Mesendoderm (in vitro differentiated cells): Measurements from ENCODE around the gene MCF2L.
A peak's percentile ranks its signal among the peaks of the same experiment; 100 is the strongest.

ENCODE experiments used
- DNase-seq: peaks from one replicate; pipeline ENCODE4 v3.0.0; 2013
- H2AK5ac ChIP-seq: 2 replicates; pipeline ENCODE4 v1.6.1; 2013; ENCODE audit warnings: low read length, inconsistent platforms
- H2BK120ac ChIP-seq: 2 replicates; pipeline ENCODE4 v1.6.1; 2013; ENCODE audit warnings: low read depth, mild to moderate bottlenecking, low read length, moderate library complexity, mixed read lengths
- H2BK15ac ChIP-seq: replicated peaks from 2 replicates; pipeline ENCODE4 v1.6.1; 2013; ENCODE audit warnings: low read depth, mild to moderate bottlenecking, moderate library complexity
- H2BK5ac ChIP-seq: 2 replicates; pipeline ENCODE4 v1.6.1; 2013; ENCODE audit warnings: low read length, inconsistent platforms
- H3K18ac ChIP-seq: 2 replicates; pipeline ENCODE4 v1.6.1; 2013; ENCODE audit warnings: mild to moderate bottlenecking, low read length, mixed read lengths
- H3K23ac ChIP-seq: one replicate; pipeline ENCODE4 v1.6.1; 2013; ENCODE audit warnings: low read length
- H3K27ac ChIP-seq: 2 replicates; pipeline ENCODE4 v1.5.1; 2013; ENCODE audit warnings: low read depth, mild to moderate bottlenecking, inconsistent platforms, low read length, moderate library complexity
- H3K27me3 ChIP-seq: 2 replicates; pipeline ENCODE4 v1.6.1; 2013; ENCODE audit warnings: low read length, control low read depth, mild to moderate bottlenecking, inconsistent platforms; ENCODE audit not compliant: insufficient read depth, poor library complexity
- H3K36me3 ChIP-seq: 2 replicates; pipeline ENCODE4 v1.6.1; 2013; ENCODE audit warnings: low read length, inconsistent platforms; ENCODE audit not compliant: control insufficient read depth, insufficient read depth
- H3K4ac ChIP-seq: one replicate; pipeline ENCODE4 v1.6.1; 2013; ENCODE audit warnings: low read depth, mild to moderate bottlenecking, low read length, moderate library complexity
- H3K4me1 ChIP-seq: 2 replicates; pipeline ENCODE4 v1.6.1; 2013; ENCODE audit warnings: low read depth, low read length, inconsistent platforms; ENCODE audit not compliant: control insufficient read depth
- H3K4me2 ChIP-seq: 2 replicates; pipeline ENCODE4 v1.6.1; 2013; ENCODE audit warnings: low read length
- H3K4me3 ChIP-seq: 2 replicates; pipeline ENCODE4 v1.5.1; 2013; ENCODE audit warnings: mild to moderate bottlenecking, low read length
- H3K56ac ChIP-seq: one replicate; pipeline ENCODE4 v1.6.1; 2013; ENCODE audit warnings: low read length
- H3K79me1 ChIP-seq: 2 replicates; pipeline ENCODE4 v1.6.1; 2013; ENCODE audit warnings: low read length, inconsistent platforms
- H3K79me2 ChIP-seq: 2 replicates; pipeline ENCODE4 v1.6.1; 2013; ENCODE audit warnings: mild to moderate bottlenecking, low read length; ENCODE audit not compliant: control insufficient read depth, insufficient read depth
- H3K9ac ChIP-seq: 2 replicates; pipeline ENCODE4 v1.6.1; 2013; ENCODE audit warnings: low read length, inconsistent platforms
- H4K5ac ChIP-seq: one replicate; pipeline ENCODE4 v1.6.1; 2013; ENCODE audit warnings: low read length
- H4K8ac ChIP-seq: one replicate; pipeline ENCODE4 v1.6.1; 2013; ENCODE audit warnings: low read depth, mild to moderate bottlenecking, control low read depth, low read length, moderate library complexity
- WGBS: extraction: QIAGEN DNeasy Blood & Tissue Kit; methylation state at CpG from one replicate; pipeline ENCODE4 v1.1.7; 2013; ENCODE audit warnings: low lambda C conversion rate, missing lambda C conversion rate; ENCODE audit not compliant: insufficient coverage; ENCODE audit errors: extremely low coverage; 5-methylcytosine and 5-hydroxymethylcytosine counted together

Gene MCF2L

DNA sequence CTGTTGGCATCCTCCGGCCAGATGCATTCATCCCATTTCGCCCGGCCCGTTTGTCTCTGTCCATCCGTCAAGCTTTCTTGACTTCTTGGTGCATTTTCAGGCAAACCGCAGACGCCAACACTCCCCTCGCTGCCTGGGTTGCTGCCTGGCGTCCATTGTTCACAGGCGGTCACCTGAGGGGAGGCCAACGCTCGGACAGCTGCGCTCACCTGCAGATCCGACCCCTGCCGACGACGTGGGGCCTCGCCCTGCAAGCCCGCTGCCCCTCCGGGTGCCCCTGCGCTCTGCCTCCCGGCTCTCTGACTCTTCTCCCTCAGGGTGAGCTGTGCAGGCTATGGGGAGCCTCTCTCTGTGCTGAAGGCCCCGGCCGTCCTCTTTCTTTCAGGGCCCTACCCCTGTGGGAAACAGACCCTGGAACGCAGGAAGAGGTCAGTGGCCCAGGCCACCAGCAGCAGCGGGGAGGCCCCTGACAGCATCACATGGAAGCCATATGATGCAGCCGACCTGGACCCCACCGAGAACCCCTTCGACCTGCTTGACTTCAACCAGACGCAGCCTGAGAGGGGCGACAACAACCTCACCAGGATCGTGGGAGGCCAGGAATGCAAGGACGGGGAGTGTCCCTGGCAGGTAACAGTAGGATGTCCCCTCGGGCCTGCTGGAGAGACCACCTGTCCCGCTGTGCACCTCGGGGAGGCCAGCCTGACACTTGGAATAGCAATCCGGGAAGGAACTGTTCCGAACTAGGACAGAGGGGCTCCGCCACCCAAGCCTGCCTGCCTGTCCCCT, 174.6 kb downstream of the MCF2L start:
- no peaks in the 10 kb centered on the region for H3K79me2 ChIP-seq
- no peak overlapping the region for H2BK5ac ChIP-seq
- no peak overlapping the region for H3K9ac ChIP-seq
- H3K4ac ChIP-seq, result no peak overlapping the region
- no peak overlapping the region for H4K8ac ChIP-seq
- no peak overlapping the region for H3K4me2 ChIP-seq
- H3K27ac ChIP-seq, result no peak overlapping the region
- no peaks in the 10 kb centered on the region for H3K79me1 ChIP-seq
- peak overlapping the region; percentile 81 for H3K23ac ChIP-seq
- H2BK15ac ChIP-seq, result no peak overlapping the region
- no peak for DNase-seq
- no peak overlapping the region for H4K5ac ChIP-seq
- WGBS, result no CpG with 5 or more reads among the region's 39 CpGs
- no peak overlapping the region for H2AK5ac ChIP-seq
- H3K36me3 ChIP-seq, result no peaks in the 10 kb centered on the region
- H3K4me1 ChIP-seq, result no peaks in the 10 kb centered on the region
- H3K18ac ChIP-seq, result no peak overlapping the region
- H3K4me3 ChIP-seq, result no peak overlapping the region
- H3K56ac ChIP-seq, result no peak overlapping the region
- H2BK120ac ChIP-seq, result no peak overlapping the region
- H3K27me3 ChIP-seq, result no peaks in the 10 kb centered on the region

DNA sequence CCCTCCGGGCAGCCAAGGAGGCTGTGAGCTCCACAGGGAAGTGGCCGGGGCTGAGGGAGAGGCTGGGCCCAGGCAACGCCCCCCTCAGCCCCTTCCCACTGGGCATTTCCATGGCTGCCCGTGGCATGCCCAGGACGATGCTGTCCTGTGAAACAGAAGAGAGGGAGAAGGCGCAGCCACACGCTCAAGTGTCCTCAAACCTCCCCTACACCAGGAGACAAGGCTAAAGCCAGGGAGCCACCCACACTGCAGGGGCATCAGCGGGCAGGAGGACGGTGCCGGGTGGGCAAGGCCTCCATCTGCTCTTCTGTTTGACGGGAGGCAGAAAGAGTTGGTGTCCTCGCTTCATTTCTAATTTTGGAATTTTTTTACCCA, 175.2 kb downstream of the MCF2L start:
- Histone ChIP-seq H3K9ac (no peak overlapping the region), H4K5ac (no peak overlapping the region), H2BK120ac (no peak overlapping the region), H3K4me2 (no peak overlapping the region), H3K27me3 (no peaks in the 10 kb centered on the region), H3K36me3 (no peaks in the 10 kb centered on the region), H4K8ac (no peak overlapping the region), H3K79me1 (no peaks in the 10 kb centered on the region), H3K56ac (no peak overlapping the region), H2BK15ac (no peak overlapping the region), H3K18ac (no peak overlapping the region), H3K23ac (peak overlapping the region; percentile 81), H3K79me2 (no peaks in the 10 kb centered on the region), H3K27ac (no peak overlapping the region), H2AK5ac (no peak overlapping the region), H3K4ac (no peak overlapping the region), H3K4me3 (no peak overlapping the region), H2BK5ac (no peak overlapping the region), H3K4me1 (no peaks in the 10 kb centered on the region)
- DNase-seq, result no peak
- no CpG with 5 or more reads among the region's 12 CpGs for WGBS

DNA sequence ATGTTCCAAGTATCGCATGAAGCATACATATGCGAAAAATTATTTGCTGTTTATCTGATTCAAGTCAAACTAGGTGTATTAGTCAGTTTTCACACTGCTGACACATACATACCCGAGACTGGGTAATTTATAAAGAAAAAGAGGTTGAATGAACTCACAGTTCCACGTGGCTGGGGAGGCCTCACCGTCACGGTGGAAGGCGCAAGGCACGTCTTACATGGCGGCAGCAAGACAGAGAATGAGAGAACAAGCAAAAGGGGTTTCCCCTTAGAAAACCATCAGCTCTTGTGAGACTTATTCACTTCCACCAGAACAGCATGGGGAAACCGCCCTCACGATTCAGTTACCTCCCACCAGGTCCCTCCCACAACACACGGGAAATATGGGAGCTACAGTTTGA, 176.5 kb downstream of the MCF2L start:
- no peak overlapping the region for H4K5ac ChIP-seq
- H3K4me2 ChIP-seq, result no peak overlapping the region
- no peak overlapping the region for H3K4ac ChIP-seq
- no peaks in the 10 kb centered on the region for H3K79me2 ChIP-seq
- no peak overlapping the region for H4K8ac ChIP-seq
- no peak for DNase-seq
- H3K27me3 ChIP-seq, result no peaks in the 10 kb centered on the region
- no CpG with 5 or more reads among the region's 12 CpGs for WGBS
- H2BK120ac ChIP-seq, result no peak overlapping the region
- no peak overlapping the region for H3K4me3 ChIP-seq
- no peak overlapping the region for H3K56ac ChIP-seq
- no peak overlapping the region for H3K27ac ChIP-seq
- H3K23ac ChIP-seq, result no peak overlapping the region
- no peak overlapping the region for H3K9ac ChIP-seq
- H2BK15ac ChIP-seq, result no peak overlapping the region
- H3K36me3 ChIP-seq, result no peaks in the 10 kb centered on the region
- no peaks in the 10 kb centered on the region for H3K79me1 ChIP-seq
- H2BK5ac ChIP-seq, result no peak overlapping the region
- H3K18ac ChIP-seq, result no peak overlapping the region
- H3K4me1 ChIP-seq, result no peaks in the 10 kb centered on the region
- H2AK5ac ChIP-seq, result no peak overlapping the region

GRCh38 chr13:113145911-113146598, 177.0 kb downstream of the MCF2L start:
- Histone ChIP-seq H2BK15ac (no peak overlapping the region), H3K56ac (no peak overlapping the region), H2AK5ac (no peak overlapping the region), H3K79me2 (no peaks in the 10 kb centered on the region), H3K9ac (no peak overlapping the region), H3K79me1 (no peaks in the 10 kb centered on the region), H3K18ac (no peak overlapping the region), H4K8ac (no peak overlapping the region), H3K4me3 (no peak overlapping the region), H2BK5ac (no peak overlapping the region), H3K36me3 (no peaks in the 10 kb centered on the region), H3K4me2 (no peak overlapping the region), H3K4me1 (no peaks in the 10 kb centered on the region), H2BK120ac (no peak overlapping the region), H3K27me3 (no peaks in the 10 kb centered on the region), H3K4ac (no peak overlapping the region), H4K5ac (no peak overlapping the region), H3K23ac (no peak overlapping the region), H3K27ac (no peak overlapping the region)
- no peak for DNase-seq
- no CpG with 5 or more reads among the region's 15 CpGs for WGBS

DNA sequence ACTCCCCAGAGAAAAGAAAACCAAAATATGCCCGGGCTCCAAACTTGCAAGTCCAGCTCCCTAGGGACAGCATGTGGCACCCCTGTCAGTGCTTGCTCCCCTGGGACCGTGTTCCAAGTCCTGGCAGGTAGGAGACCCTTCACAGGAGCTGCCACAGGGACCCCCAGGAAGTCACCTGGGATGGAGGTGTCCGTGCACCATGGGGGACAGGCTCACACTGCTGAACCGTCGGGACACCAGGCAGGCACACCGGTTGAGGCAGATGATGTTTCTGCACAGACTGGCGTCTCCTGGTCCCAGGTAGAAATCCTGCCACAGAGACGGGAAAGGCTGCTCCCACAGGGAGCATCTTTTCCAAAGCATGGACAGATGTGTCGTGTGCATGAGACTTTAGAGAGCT, 177.7 kb downstream of the MCF2L start:
- Histone ChIP-seq H3K27me3 (no peaks in the 10 kb centered on the region), H3K4me3 (no peak overlapping the region), H3K9ac (no peak overlapping the region), H3K4ac (no peak overlapping the region), H4K5ac (no peak overlapping the region), H3K4me1 (no peaks in the 10 kb centered on the region), H3K79me2 (no peaks in the 10 kb centered on the region), H3K27ac (no peak overlapping the region), H2AK5ac (no peak overlapping the region), H2BK15ac (no peak overlapping the region), H3K56ac (no peak overlapping the region), H3K18ac (no peak overlapping the region), H2BK120ac (no peak overlapping the region), H2BK5ac (no peak overlapping the region), H3K23ac (no peak overlapping the region), H4K8ac (no peak overlapping the region), H3K4me2 (no peak overlapping the region), H3K36me3 (no peaks in the 10 kb centered on the region), H3K79me1 (no peaks in the 10 kb centered on the region)
- DNase-seq, result no peak
- WGBS, result no CpG with 5 or more reads among the region's 9 CpGs
